HG03354 (cell line): ENCODE data around the gene SLC2A9.
A peak's percentile ranks its signal among the peaks of the same experiment; 100 is the strongest.

Experiments
- ATAC-seq: cut with Tn5 transposase; IDR thresholded peaks from one replicate; pipeline ENCODE4 v1.9.1; 2021; ENCODE audit warnings: mild to moderate bottlenecking; ENCODE audit not compliant: unreplicated experiment, poor library complexity, severe bottlenecking

The SLC2A9 gene

DNA sequence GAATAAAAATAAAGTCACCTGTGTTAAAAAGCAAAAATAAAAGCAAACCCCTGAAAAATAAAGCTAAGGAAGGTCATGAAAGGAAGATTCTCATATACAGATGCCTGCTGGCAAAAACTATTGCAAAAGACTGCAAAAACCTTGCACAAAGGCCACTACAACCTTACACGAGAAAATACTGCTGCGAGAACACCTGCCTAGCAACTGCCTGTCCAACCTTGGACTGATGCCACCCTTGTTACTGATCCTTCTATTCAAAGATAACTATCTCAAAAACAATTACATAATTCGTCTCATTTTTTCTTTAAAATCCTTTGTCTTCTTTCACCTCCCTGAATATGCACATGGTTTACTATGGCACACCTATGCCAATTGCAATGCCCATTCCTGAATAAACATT lies 49.6 kb downstream of the SLC2A9 start:
- no peak for ATAC-seq

DNA sequence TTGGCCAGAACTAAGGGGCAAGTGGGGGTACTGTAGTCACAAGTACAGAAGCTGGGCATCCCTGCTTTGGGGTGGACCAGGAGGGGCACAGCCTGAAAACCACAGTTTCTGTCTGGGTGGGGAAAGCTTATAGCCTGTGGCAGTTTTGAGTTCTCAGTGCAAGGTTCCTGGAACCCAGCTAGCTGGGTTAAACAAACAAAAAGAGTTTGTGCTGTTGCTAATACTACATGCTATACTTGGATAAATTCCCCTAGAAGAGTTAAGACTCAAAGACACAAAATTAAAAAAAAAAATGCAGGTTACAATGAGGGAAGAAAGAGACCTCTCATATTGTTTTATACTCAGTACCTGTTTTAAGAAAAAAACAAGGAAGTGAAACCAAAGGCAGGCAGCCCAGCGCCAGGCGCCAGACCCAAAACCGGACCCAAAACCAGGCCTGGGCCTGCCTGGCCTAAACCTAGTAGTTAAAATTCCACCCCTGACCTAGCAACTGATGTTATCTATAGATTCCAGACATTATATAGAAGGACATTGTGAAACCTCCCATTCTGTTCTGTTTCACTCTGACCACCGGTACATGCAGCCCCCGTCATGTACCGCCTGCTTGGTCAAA lies 50.8 kb downstream of the SLC2A9 start:
- ATAC-seq: peak; percentile 88

DNA sequence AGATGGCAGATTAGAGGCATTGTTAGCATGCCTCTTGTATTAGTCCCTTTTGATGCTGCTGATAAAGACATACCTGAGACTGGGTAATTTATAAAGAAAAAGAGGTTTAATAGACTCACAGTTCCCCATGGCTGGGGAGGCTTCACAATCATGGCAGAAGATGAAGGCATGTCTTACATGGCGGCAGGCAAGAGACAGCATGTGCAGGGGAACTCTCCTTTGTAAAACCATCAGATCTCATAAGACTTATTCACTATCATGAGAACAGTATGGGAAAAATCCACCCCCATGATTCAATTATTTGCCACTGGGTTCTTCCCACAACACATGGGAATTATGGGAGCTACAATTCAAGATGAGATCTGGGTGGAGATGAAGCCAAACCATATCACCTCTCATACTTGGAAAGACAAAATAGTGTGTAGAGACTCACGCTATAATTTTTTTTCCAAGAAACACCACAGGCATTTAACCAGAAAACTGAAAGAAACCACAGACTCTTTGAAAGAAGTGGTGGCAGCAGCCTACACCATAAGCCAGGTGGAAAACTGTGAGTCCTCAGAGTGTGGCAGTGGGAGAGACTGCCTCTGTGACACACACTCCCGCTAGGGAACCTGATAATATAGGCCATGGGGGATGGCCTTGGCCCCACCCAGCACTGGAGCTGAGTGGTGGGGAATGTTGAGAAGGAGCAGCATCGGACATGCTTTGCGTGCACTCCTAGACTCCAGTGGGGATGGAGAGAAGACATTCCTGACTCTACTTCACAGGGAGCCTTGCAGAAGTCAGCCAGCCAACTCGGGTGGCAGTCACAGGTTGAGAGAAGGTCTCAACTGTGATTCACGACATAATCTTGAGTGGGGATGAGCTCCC lies 51.5 kb downstream of the SLC2A9 start:
- peak; percentile 18 for ATAC-seq

DNA sequence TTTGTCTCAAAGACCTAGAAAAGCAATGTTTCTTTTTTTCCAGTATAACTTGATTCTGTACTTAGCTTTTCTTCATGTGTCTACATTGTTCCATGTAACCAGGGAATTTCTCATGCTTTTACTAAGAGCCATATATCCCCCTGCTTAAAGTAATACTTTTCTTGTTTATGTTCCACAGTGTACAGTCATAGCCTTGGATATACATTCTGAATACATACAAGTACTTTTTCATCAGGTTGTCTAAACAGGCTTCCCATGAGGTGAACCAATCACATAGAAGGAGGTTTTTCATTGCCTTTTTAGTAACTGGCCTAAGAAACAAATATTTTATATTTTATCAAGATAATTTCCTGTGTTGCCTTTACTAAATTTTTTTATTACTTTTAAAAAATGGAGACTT lies 52.8 kb downstream of the SLC2A9 start:
- ATAC-seq: no peak

DNA sequence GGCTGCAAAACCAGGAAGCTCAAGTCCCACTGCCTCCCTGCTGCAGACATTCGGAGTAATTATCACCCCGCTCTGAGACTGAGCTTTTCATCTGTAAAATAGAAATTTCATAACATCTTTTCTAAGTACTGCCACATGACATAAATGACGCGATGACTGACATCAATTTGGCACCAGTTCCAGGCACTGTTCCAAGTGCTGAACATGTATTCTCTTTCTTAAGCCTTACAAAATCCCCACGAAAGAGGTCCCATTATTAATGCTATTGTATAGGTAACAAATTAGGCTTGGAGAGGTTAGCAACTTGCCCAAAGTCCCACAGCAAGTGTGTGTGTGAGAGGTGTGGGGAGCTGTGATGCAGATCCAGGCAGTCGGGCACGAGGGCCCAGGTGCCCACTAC lies 56.4 kb downstream of the SLC2A9 start:
- no peak for ATAC-seq

DNA sequence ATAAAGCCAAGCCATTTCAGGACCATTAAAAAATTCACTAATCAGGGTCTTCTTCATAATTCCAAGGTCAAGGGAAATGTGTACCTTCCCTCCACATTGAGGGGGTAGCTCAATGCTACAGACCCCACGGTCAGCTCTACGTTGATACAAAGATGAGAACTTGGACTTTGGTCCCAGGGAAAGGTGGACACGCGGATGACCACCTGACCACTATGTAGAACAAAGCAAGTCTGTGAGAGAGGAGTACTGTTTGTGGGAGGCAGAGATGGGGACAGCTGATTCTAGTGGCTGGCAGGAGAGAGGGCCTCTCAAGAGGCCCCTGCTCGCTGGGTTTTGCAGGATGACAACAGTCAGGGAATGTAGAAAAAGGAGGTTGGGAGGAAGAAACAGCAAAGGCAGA lies 58.0 kb downstream of the SLC2A9 start:
- ATAC-seq: no peak

DNA sequence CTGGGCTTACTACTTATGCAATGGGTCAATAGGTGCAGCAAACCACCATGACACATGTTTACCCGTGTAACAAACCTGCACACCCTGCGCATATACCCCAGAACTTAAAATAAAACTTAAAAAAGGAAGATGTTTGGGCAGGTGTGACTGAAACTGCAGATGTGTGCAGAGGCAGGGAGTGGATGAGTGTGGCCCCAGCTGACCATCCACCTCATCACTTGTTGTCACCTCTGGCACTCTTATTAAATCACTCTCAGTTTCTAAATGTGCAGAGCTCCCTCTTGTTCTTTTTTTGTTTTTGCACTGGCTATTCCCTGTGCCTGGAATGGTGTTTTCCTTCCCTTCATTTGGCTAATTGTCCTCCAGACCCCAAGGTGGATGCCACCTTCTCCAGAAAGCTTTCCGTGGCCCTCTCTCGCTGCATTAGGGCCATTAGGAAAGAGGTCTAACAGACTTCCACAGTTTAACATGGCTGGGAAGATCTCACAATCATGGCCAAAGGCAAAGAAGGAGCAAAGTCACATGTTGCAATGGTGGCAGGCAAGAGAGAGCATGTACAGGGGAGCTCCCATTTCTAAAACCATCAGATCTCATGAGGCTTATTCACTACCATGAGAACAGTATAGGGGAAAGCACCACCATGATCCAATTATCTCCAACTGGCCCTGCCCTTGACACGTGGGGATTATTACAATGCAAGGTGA lies 58.5 kb downstream of the SLC2A9 start:
- ATAC-seq: no peak

DNA sequence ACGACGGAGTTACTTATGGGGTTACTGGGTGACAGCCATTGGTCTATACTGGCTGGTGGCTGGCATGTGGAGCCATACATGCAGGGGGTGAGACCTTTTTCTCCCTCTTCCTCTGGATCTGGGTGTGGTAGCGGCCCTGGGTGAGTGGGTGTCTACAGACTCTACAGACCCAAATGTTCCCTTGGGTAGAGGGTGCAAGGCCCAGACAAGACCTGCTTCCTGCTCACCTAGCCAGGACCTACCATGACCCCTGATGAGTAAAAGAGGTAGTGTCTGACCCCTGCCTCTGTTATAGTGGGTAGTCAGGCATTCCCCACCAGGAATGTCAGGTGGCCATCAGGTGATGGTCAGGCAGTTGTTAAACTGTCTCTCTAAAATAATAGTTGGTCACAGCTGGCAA lies 66.8 kb downstream of the SLC2A9 start:
- no peak for ATAC-seq

DNA sequence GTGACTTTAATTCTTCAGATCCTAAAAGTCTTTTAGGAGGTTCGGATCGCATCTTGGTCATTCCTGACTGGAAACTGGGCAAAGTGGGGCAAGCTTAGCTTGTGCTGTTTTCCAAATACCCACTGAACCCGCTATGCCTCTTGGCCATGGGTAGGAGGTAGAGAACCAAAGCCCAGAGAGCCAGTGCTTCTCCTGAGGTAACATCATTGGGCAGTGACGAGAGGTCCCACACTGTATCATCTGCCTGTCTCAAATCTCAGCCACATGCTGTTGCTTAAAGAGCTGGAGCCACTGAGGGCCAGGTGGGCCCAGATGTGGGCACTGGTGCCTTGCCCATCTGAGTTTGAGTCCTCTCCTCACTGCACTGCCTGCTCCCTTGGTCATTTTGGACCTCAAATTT lies 68.2 kb downstream of the SLC2A9 start:
- ATAC-seq: no peak

DNA sequence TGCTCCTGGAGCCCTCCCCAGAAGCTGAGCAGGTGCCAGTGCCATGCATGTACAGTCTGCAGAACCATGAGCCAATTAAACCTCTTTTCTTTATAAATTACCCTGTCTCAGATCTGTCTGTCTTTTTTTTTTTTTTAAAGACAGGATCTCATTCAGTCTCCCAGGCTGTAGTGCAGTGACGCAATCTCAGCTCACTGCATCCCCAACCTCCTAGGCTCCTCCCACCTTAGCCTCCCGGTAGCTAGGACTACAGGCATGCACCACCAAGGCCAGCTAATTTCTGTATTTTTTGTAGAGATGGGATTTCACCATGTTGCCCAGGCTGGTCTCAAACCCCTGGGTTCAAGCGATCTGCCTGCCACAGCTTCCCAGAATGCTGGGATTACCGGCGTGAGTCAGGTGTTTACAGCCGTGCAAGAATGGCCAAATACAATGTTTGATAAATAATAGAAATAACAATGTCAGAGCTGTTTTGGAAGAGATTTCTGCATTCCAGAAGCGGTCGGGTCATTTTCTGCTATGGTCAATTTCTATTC lies 68.8 kb downstream of the SLC2A9 start:
- ATAC-seq: no peak

DNA sequence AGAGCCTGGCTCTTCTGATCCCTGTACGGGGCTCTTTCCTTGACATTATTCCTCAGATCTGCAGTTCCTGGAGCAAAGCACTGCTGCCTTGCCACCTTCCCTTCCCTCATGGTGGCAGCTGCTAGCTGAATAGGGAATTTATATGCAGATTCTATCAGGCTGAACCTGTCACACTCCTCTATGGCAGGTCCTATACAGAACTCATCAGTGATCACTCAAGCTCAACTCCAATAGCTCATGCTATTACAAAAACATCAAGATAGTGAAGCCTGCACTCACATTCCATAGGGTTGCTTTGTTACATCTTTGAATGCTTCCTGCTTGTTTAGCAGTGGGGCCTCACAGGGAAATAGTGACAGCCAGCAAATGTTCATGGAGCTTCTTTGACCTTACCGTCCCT lies 71.7 kb downstream of the SLC2A9 start:
- no peak for ATAC-seq

DNA sequence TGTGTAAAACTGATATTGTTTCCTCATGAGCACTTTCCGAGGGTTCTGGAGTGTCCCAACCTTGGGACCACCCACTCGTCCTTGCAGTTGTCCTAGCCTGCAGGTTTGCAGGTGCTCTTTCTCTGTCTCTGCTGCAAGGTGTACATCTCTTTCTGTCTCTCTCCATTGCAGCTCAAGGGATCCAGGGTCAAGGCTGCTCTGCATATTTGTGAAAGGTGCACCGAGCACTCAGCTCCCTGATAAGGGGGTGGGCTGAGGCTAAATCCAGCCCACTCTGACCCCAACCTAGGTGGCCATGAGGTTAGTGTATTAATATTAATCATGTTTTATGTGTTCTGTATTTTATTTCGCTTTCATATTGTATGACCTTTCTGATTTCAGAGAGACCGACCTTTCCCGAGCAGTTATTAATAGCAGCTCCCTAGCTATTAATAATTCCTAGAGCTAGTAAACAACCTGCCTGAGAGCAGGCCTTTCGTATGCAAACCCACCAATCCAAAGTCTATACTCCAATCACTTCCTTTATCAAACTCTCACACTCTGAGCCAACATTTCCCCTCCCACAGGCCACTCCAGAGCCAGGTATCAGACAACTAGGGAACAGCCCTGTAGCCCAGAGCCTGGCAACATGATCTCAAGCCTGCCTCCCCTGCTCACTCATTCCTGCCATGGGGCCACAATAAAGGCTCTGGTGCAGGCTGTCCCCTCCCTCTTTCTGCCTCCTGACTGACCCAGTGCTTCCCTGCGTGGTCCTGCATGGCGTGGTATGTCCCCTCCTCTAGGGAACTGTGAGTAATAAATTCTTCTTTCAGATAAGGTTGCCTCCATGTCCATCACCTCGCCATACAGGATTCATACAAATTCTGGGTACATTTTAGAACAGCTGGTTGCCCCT lies 73.9 kb downstream of the SLC2A9 start:
- no peak for ATAC-seq

DNA sequence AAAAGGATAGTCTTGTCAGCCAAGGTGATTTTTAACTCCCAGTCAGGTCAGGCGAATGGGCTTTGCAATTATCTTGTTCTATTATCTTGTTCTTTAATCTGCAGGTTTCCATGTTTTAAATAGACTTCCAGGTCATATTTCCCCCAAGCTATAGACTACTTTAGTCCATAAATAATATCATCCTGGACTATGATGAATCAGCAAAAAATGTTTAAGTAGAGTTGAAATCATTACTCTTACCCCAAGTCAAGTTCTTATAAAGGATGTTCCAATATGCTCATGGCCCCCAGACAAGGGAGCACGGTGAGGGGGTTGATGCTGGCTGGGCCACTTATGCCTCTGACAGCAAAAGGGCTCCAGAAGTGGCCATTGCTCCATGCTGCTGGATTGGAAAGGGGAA lies 75.1 kb downstream of the SLC2A9 start:
- ATAC-seq: no peak

DNA sequence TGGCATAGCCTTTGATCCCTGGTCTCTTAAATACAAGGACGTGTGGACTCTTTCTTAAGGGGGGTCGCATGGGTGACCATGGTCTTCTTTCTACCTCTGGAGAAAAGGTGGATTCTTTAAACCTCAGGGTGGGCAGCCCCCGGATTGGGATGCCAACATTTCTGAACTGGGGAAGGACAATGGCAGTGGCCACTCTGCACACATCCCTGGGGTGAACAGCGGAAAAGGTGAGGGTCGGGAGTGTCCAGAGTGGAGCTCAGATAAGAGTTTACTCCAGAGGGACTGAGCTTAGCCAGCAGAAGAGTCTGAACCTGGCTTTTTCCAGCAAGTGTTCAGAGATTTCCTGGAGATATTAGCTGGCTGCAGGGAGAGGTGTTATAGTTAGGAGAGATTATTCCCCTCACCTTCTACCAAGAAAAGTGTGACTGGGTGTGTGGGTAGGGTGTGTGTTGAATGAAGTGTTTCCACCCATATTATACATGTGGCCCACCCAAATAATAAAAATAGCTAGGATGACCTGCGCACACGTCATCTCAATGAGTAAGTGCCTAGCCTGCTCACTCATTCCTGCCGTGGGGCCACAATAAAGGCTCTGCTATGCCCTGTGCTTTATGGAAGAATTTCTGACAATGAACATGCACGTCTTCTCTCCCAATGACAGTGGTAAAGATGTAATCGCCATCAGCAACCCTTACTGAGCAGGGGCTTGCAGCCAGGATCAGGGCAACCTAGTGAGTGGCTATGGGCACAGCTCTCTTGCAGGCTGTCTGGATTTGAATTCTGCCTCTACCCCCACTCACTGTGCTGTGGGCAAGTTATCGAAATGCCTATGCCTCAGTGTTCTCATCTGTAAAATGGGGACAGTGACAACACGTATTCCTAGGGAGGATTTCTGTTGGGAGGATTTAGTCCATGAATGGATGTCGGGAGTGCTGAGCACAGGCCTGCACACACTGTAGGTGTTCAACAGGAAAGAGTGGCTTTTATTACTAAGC lies 76.6 kb downstream of the SLC2A9 start:
- ATAC-seq: no peak

DNA sequence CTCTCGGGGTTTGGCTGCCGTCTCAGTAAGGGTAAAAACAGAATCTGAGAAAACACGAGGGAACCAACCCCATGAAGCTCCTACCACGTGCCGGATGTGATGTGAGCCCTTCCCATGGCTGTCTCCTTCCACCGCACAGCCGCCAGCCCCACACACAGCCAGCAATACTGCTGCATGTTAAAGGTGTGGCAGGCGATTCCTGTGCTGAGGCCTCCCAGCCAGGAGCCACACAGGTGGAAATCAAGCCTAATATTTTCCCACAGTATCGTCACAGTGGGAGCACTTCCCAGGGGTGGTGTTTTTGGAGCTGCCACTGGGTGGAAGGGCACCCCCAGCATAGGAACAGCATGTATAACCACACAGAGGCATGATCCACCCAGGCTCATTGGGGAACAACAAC lies 77.5 kb downstream of the SLC2A9 start:
- no peak for ATAC-seq

DNA sequence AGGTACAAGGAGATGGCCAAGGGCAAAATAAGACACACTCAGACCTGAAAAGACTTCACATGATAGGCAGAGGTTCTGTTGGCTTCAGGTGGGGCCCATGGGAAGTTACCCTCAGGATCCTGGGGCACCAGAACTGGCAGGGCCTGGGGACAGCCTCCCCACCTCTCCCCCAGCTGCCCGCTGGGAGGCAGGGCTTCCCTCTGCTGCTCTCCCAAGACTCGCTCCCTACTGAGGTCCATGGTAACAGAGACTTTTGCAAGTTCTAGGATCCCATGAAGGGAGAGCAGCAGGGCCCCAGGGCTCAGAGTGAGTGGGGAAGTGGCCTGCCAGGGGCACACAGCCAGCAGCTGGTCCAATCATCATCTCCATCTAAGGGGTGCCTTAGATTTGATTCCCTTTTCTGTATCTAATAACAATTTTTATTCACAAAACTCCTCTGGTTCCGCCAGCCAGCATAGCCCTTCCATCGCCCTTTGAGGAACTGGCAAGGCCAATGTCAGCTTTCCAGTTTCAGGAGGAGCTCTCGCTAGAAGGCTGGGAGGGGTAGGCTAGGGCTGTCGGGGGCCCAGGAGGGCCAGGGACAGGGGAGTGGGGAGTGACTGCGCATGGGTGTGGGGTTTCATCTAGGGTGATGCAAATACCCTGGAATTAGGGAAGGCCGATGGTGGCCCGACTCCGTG lies 78.2 kb downstream of the SLC2A9 start:
- no peak for ATAC-seq

DNA sequence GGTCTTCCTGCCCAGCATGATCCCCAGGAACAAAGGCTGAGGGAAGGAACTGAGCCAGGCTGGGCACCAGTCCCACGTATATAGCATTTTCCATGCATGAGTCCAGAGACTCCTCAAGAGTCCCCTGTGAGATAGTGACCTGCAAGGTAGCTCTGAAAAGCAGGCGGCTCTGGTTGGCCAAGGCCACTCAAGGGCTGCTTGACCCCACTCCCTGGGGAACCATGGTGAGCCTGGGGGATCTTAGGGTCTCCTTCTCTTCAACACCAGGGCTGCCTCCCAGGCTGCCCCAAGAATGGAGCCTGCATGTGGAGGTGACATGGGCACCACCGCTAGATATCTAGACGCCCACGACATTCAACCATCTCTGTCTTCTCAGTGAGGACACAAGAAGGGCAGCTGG lies 79.2 kb downstream of the SLC2A9 start:
- no peak for ATAC-seq

DNA sequence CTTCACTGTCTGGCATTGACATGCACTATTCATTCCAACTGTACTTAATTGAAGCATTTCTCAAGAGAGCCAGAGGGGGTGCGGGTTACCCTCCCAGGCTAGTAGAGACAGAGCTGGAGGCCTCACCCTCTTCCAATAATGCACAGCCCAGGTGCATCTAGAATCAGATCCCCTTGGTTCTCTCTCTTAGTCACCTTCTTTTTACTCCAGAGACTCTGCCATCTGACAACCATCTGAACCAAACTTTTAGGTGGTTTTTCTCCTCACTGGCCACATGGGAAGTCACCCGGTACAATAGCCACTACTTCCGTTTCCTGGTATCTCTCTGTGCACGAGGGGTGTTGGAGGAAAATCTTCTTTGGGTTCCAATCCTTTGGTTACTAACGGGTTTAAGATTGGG lies 81.3 kb downstream of the SLC2A9 start:
- ATAC-seq: no peak
